PC-3 (cell line): ENCODE data around the gene HLA-DOB. TPM values are rescaled to one million over a fixed set of nuclear protein-coding genes. Genes with fewer than 3 reads are reported as not detected.

Source experiments
- ATAC-seq: fragments of 200-7000 bp; cut with Tn5 transposase; 2 replicates; pipeline ENCODE4 v1.9.1; 2020; ENCODE audit warnings: mild to moderate bottlenecking, moderate library complexity
- BruUV-seq: library from RNA; stranded (reverse); fragments of 400-500 nt; replicated peaks from 2 replicates; lab custom pipeline; 2021; lab: Mats Ljungman, UMichigan
- CTCF ChIA-PET: fragments of 300-600 bp; sonication (Branson Sonifier 250); formaldehyde crosslinking; loops from one replicate; lab custom pipeline; 2022; ENCODE audit warnings: antibody characterized with exemption; lab: Charles Lee
- POLR2A ChIA-PET: fragments of 300-600 bp; sonication (Branson Sonifier 250); formaldehyde crosslinking; loops from one replicate; lab custom pipeline; 2022; ENCODE audit warnings: antibody characterized with exemption; ENCODE audit not compliant: unreplicated experiment; lab: Charles Lee
- DNase-seq: peaks from one replicate; pipeline ENCODE4 v3.0.0-alpha.2; 2015
- H2AFZ ChIP-seq: fragments of 300-600 bp; sonication (generic); 2 replicates; pipeline ENCODE4 v1.6.0; 2016; ENCODE audit warnings: antibody characterized with exemption, low read length
- H3F3A ChIP-seq: fragments of 300-600 bp; sonication (generic); one replicate; pipeline ENCODE4 v1.6.0; 2017; ENCODE audit warnings: antibody characterized with exemption, low read length, control low read depth, mild to moderate bottlenecking; ENCODE audit not compliant: unreplicated experiment
- H3K27ac ChIP-seq: fragments of 300-600 bp; sonication (generic); 2 replicates; pipeline ENCODE4 v1.5.1; 2016; ENCODE audit warnings: mild to moderate bottlenecking, low read length
- H3K27me3 ChIP-seq: fragments of 300-600 bp; sonication (generic); 2 replicates; pipeline ENCODE4 v1.6.1; 2016; ENCODE audit warnings: low read length, mixed read lengths
- H3K36me3 ChIP-seq: fragments of 300-600 bp; sonication (generic); 2 replicates; pipeline ENCODE4 v1.6.1; 2016; ENCODE audit warnings: low read depth, mixed run types, low read length, mixed read lengths
- H3K4me1 ChIP-seq: fragments of 300-600 bp; sonication (generic); 2 replicates; pipeline ENCODE4 v1.5.1; 2016; ENCODE audit warnings: low read length; ENCODE audit not compliant: insufficient read depth
- H3K4me2 ChIP-seq: fragments of 300-600 bp; sonication (generic); 2 replicates; pipeline ENCODE4 v1.6.0; 2016; ENCODE audit warnings: low read length
- H3K4me3 ChIP-seq: fragments of 300-600 bp; sonication (generic); 2 replicates; pipeline ENCODE4 v1.5.1; 2016; ENCODE audit warnings: mild to moderate bottlenecking, low read length, mixed read lengths
- H3K79me2 ChIP-seq: fragments of 300-600 bp; sonication (generic); 2 replicates; pipeline ENCODE4 v1.6.1; 2017; ENCODE audit warnings: low read length, mixed read lengths
- H3K9ac ChIP-seq: fragments of 300-600 bp; sonication (generic); 2 replicates; pipeline ENCODE4 v1.6.0; 2016; ENCODE audit warnings: mild to moderate bottlenecking, low read length
- H3K9me2 ChIP-seq: fragments of 300-600 bp; sonication (generic); replicated peaks from 2 replicates; pipeline ENCODE4 v1.6.1; 2016; ENCODE audit warnings: mixed run types, low read length, mixed read lengths
- H3K9me3 ChIP-seq: fragments of 300-600 bp; sonication (generic); 2 replicates; pipeline ENCODE4 v1.6.1; 2016; ENCODE audit warnings: low read length, mixed read lengths
- H4K20me1 ChIP-seq: fragments of 300-600 bp; sonication (generic); 2 replicates; pipeline ENCODE4 v1.6.1; 2016; ENCODE audit warnings: low read length, mixed read lengths
- EZH2 ChIP-seq: fragments of 300-600 bp; sonication (generic); IDR thresholded peaks from one replicate; pipeline ENCODE4 v1.6.1; 2017; ENCODE audit warnings: antibody characterized with exemption, mild to moderate bottlenecking, low read length; ENCODE audit not compliant: unreplicated experiment
- EZH2phosphoT487 ChIP-seq: fragments of 300-600 bp; sonication (generic); IDR thresholded peaks from 2 replicates; pipeline ENCODE4 v1.6.1; 2018; ENCODE audit warnings: mild to moderate bottlenecking, antibody characterized with exemption, low read length, borderline replicate concordance
- intact Hi-C: fragments of 100-400 bp; cut with micrococcal nuclease; formaldehyde crosslinking; loops from 2 replicates; pipeline ENCODE4 v1.9.0; 2023
- total RNA-seq: library from RNA; depleted of rRNA; stranded (reverse); fragments of >200 nt; gene quantifications from 2 replicates; pipeline ENCODE4 v1.2.3, GENCODE V29; 2014
- TF ChIP-seq, protein P1 (sequence below): fragments of 300-600 bp; sonication (generic); conservative IDR thresholded peaks from 2 replicates; pipeline ENCODE4 v1.5.1; 2017; ENCODE audit warnings: antibody characterized with exemption, low read depth, mild to moderate bottlenecking, low read length

Gene HLA-DOB
- total RNA-seq, 1 experiment from 2014 or later, result 0.29 TPM

DNA sequence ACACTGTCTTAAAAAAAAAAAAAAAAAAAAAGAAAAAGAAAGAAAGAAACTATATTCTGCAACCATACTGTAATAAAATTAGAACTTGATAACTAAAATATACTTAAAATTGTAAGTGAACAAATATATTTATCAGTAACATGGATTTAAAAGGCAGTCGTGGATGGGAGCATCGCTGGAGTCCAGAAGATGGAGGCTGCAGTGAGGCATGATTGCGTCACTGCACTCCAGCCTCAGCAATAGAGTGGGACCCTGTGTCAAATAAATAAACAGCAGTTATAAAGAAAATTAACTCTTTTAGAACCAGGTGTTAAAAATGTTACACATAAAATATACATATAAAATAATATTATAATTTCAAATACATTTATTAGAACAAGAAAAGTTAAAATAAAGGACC lies 45.9 kb upstream of the HLA-DOB start:
- Histone ChIP-seq H3K9me3 (no peaks in the 10 kb centered on the region), H2AFZ (no peak overlapping the region), H3K27me3 (no peaks in the 10 kb centered on the region), H3K9me2 (no peaks in the 10 kb centered on the region), H3K4me2 (no peak overlapping the region), H4K20me1 (no peaks in the 10 kb centered on the region), H3K79me2 (no peaks in the 10 kb centered on the region), H3K27ac (no peak overlapping the region), H3K4me3 (no peak overlapping the region), H3K36me3 (no peaks in the 10 kb centered on the region), H3K9ac (no peak overlapping the region), H3F3A (no peaks in the 10 kb centered on the region), H3K4me1 (peaks cover 6% of the 10 kb centered on the region; the same call in 1 of the 2 replicates)
- TF ChIP-seq EZH2phosphoT487 (no peak), EZH2 (no peak)
- TF ChIP-seq, protein P1, sequence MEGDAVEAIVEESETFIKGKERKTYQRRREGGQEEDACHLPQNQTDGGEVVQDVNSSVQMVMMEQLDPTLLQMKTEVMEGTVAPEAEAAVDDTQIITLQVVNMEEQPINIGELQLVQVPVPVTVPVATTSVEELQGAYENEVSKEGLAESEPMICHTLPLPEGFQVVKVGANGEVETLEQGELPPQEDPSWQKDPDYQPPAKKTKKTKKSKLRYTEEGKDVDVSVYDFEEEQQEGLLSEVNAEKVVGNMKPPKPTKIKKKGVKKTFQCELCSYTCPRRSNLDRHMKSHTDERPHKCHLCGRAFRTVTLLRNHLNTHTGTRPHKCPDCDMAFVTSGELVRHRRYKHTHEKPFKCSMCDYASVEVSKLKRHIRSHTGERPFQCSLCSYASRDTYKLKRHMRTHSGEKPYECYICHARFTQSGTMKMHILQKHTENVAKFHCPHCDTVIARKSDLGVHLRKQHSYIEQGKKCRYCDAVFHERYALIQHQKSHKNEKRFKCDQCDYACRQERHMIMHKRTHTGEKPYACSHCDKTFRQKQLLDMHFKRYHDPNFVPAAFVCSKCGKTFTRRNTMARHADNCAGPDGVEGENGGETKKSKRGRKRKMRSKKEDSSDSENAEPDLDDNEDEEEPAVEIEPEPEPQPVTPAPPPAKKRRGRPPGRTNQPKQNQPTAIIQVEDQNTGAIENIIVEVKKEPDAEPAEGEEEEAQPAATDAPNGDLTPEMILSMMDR, result no peak
- ATAC-seq (no peak), DNase-seq (no peak)
- ChIA-PET POLR2A (no interaction called here), CTCF (no interaction called here)
- intact Hi-C loops, result no loop called here
- no TSS peak for BruUV-seq

DNA sequence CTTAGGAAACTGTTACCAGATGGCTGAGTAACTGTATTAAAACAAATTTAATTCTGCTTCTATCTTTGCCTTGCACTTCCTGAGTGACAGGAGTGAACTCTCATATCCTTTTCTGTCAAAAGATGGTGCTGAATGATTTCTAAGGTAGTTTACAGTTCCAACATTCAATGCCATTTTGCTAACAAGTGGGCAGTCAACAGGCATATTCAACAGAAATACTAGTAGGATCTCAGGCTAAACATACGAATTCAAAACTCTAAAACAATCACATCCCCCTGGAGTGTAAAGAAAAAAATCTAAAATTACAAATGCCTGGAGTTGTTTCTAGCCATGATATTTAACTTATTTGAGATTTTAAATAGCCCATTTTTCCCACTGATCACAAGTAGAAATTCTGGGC lies 43.9 kb upstream of the HLA-DOB start:
- peak overlapping the region; percentile 55 for H3K4me2 ChIP-seq
- peaks cover 6% of the 10 kb centered on the region; the same call in 1 of the 2 replicates for H3K4me1 ChIP-seq
- H2AFZ ChIP-seq, result peak overlapping the region; percentile 47; the same call in 1 of the 2 replicates
- no peaks in the 10 kb centered on the region for H3K79me2 ChIP-seq
- no peaks in the 10 kb centered on the region for H4K20me1 ChIP-seq
- no peaks in the 10 kb centered on the region for H3K9me3 ChIP-seq
- no peaks in the 10 kb centered on the region for H3F3A ChIP-seq
- H3K9ac ChIP-seq, result no peak overlapping the region
- POLR2A ChIA-PET, result interaction anchor here (1.4 kb wide), 1 partner anchor 111 kb away, joined by 4 read pairs; no protein-coding TSS in a partner anchor
- H3K27ac ChIP-seq, result no peak overlapping the region
- no peaks in the 10 kb centered on the region for H3K36me3 ChIP-seq
- ATAC-seq, result no peak
- TF ChIP-seq, protein P1, result no peak
- TF ChIP-seq EZH2 (no peak), EZH2phosphoT487 (no peak)
- intact Hi-C loops, result loop anchor here (1.0 kb wide), 1 partner anchor 22 kb away; the partner anchor contains the start of gene TAP2
- no peak overlapping the region for H3K4me3 ChIP-seq
- DNase-seq, result no peak
- CTCF ChIA-PET, result interaction anchor here (1.2 kb wide), 1 partner anchor 22 kb away, joined by 18 read pairs; the partner anchor contains the start of gene TAP2
- H3K9me2 ChIP-seq, result no peaks in the 10 kb centered on the region
- BruUV-seq, result no TSS peak
- no peaks in the 10 kb centered on the region for H3K27me3 ChIP-seq

DNA sequence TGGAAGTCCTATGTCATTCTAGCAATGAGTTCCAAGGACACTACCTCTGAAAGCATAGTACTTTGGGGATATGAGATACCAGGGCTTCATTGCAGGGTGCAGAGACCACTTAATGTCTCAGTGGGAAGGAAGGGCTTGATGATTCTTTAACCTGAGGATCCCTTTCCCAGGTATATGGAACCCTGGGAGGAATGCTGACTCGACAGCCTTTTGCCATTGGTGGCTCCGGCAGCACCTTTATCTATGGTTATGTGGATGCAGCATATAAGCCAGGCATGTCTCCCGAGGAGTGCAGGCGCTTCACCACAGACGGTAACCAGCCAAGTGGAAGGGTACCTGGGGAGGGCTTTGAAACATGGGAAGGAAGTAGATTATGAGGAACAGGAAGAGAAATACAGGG lies 41.4 kb upstream of the HLA-DOB start:
- ChIA-PET CTCF (no interaction called here), POLR2A (no interaction called here)
- TF ChIP-seq EZH2phosphoT487 (no peak), EZH2 (no peak)
- TF ChIP-seq, protein P1, result no peak
- H3K4me2 ChIP-seq, result no peak overlapping the region
- intact Hi-C loops, result no loop called here
- H4K20me1 ChIP-seq, result no peaks in the 10 kb centered on the region
- H3K36me3 ChIP-seq, result no peaks in the 10 kb centered on the region
- ATAC-seq (no peak), DNase-seq (no peak)
- no peaks in the 10 kb centered on the region for H3K9me3 ChIP-seq
- no peaks in the 10 kb centered on the region for H3K79me2 ChIP-seq
- H3K27ac ChIP-seq, result no peak overlapping the region
- no TSS peak for BruUV-seq
- H3K4me3 ChIP-seq, result no peak overlapping the region
- peaks cover 6% of the 10 kb centered on the region; the same call in 1 of the 2 replicates for H3K4me1 ChIP-seq
- H2AFZ ChIP-seq, result no peak overlapping the region
- no peaks in the 10 kb centered on the region for H3F3A ChIP-seq
- H3K9ac ChIP-seq, result no peak overlapping the region
- H3K27me3 ChIP-seq, result no peaks in the 10 kb centered on the region
- no peaks in the 10 kb centered on the region for H3K9me2 ChIP-seq
